Activated CD4-positive, alpha-beta T cell treated with anti-CD3 and anti-CD28 coated beads for 36 hours (primary cell): ENCODE results near the gene PEX10. TPM values are rescaled to one million over a fixed set of nuclear protein-coding genes. Genes with fewer than 3 reads are reported as not detected.

ENCODE experiments used
- ATAC-seq: fragments of 200-7000 bp; cut with Tn5 transposase; one replicate; pipeline ENCODE4 v1.10.0; 2021; ENCODE audit warnings: mild to moderate bottlenecking, moderate library complexity
- CTCF ChIA-PET: fragments of 350-600 bp; sonication (Branson Sonifier 250); formaldehyde crosslinking; loops from one replicate; lab custom pipeline; 2021; ENCODE audit warnings: antibody characterized with exemption; lab: Charles Lee
- POLR2A ChIA-PET: fragments of 350-600 bp; sonication (Branson Sonifier 250); formaldehyde crosslinking; loops from one replicate; lab custom pipeline; 2021; ENCODE audit warnings: antibody characterized with exemption, inconsistent platforms; lab: Charles Lee
- DNase-seq: peaks from one replicate; pipeline ENCODE4 v3.0.0-alpha.2; 2020
- H3K27ac Mint-ChIP-seq: one replicate; pipeline ENCODE4 v1.8.0; 2021; ENCODE audit warnings: mixed read lengths
- H3K27me3 Mint-ChIP-seq: one replicate; pipeline ENCODE4 v1.8.0; 2021; ENCODE audit warnings: mixed read lengths
- H3K36me3 Mint-ChIP-seq: one replicate; pipeline ENCODE4 v1.8.0; 2021; ENCODE audit warnings: low read depth, mixed read lengths
- H3K4me1 Mint-ChIP-seq: one replicate; pipeline ENCODE4 v1.8.0; 2021; ENCODE audit warnings: mixed read lengths
- H3K4me3 Mint-ChIP-seq: one replicate; pipeline ENCODE4 v1.8.0; 2021; ENCODE audit warnings: mild to moderate bottlenecking, moderate library complexity, mixed read lengths
- H3K9me3 Mint-ChIP-seq: one replicate; pipeline ENCODE4 v1.8.0; 2021; ENCODE audit warnings: low read depth, mixed read lengths
- intact Hi-C, 2 experiments: fragments of 100-400 bp; cut with DNase I in 1 of 2; cut with micrococcal nuclease in 1 of 2; formaldehyde crosslinking; loops; one replicate each; pipeline versions ENCODE4 v1.14.2 to v1.15.1; 2022 to 2024; cut with DNase I, micrococcal nuclease
- total RNA-seq, 2 experiments: library from RNA; stranded (reverse); gene quantifications; one replicate each; pipeline ENCODE4 v1.2.3, GENCODE V29; 2021

The PEX10 gene
- total RNA-seq, 2 experiments from 2014 or later: 15.1 to 17.7 TPM

DNA sequence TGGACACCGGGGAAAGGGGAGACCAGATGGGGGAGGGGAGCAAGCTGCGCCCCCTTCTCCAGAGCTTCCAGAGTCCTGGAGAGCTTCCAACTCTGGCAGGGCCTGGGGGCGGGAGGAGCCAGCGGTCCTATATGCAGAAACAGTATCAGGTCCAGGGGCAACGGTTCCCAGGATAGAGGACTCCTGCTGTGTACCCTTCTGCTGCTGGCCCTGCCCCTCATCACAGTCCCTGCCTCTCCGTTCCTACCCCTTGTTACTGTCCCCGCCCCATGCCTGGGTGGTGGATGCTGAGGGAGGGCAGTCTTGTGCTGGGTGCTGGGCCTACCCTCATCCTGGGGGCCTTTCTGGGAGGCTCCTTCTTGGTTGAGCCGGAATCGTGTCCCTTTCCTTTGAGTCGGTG, 19.2 kb upstream of the PEX10 start:
- POLR2A ChIA-PET: interaction anchor here (0.6 kb wide), 1 partner anchor 206 kb away, joined by 4 read pairs; no protein-coding TSS in a partner anchor
- Mint-ChIP-seq H3K27ac (no peak overlapping the region), H3K4me1 (no peaks in the 10 kb centered on the region), H3K27me3 (no peaks in the 10 kb centered on the region), H3K4me3 (no peak overlapping the region), H3K36me3 (no peaks in the 10 kb centered on the region), H3K9me3 (peaks cover 2% of the 10 kb centered on the region)
- CTCF ChIA-PET: interaction anchor here (1.1 kb wide), 2 partner anchors 11 to 257 kb away, joined by 3 read pairs; no protein-coding TSS in a partner anchor
- intact Hi-C loops: no loop called here
- DNase-seq (no peak), ATAC-seq (no peak)

DNA sequence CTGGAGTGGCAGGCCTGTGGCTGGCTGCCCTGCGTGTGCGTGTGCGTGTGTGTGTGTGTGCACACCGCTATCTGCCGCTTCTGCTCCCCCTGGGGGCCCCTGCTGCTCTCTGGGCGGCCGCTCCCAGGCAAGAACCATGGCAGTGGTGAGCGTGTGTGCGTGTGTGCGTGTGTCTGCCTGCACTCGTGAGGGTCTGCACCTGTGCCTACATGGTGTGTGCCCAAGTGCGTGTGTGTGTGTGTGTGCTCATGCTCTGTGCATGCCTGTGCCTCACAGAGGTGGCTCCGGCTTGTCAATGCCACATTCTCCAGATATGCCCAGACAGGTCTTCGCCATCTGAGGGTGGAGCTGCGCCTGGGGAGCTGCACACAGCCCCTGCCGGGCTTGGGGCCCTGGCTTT, 18.7 kb upstream of the PEX10 start:
- Mint-ChIP-seq H3K4me3 (no peak overlapping the region), H3K27ac (no peak overlapping the region), H3K27me3 (no peaks in the 10 kb centered on the region), H3K36me3 (no peaks in the 10 kb centered on the region), H3K4me1 (no peaks in the 10 kb centered on the region), H3K9me3 (peaks cover 2% of the 10 kb centered on the region)
- DNase-seq: no peak
- intact Hi-C loops: no loop called here
- ChIA-PET CTCF (interaction anchor here (1.1 kb wide), 2 partner anchors 11 to 257 kb away, joined by 3 read pairs; no protein-coding TSS in a partner anchor), POLR2A (interaction anchor here (0.6 to 0.7 kb wide), 2 partner anchors 95 to 206 kb away, joined by 3 to 4 read pairs; partner anchors contain the start of gene PANK4)
- ATAC-seq: no peak

DNA sequence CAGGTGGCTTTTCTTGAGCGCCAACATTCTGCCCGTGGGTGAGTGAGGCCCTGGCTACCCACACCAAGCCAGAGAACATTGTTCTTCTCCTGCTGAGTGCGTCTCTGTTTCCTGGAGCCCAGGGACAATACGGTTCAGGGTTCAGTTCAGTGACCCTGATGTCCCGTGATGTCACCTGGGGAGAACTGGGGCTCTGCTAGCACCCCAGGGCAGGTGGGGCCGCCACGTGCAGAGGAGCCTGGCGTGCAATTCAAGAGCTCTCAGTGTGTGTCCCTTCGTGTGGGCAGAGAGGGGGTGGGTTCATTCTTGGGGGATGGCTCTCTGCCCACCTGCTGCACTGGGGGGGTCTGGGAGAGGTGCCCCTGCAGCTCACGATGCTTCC, 18.2 kb upstream of the PEX10 start:
- H3K27ac Mint-ChIP-seq: no peak overlapping the region
- no peak overlapping the region for H3K4me3 Mint-ChIP-seq
- H3K4me1 Mint-ChIP-seq: no peaks in the 10 kb centered on the region
- ATAC-seq (no peak), DNase-seq (no peak)
- H3K9me3 Mint-ChIP-seq: peaks cover 2% of the 10 kb centered on the region
- CTCF ChIA-PET: interaction anchor here (1.1 kb wide), 2 partner anchors 12 to 256 kb away, joined by 3 read pairs; no protein-coding TSS in a partner anchor
- intact Hi-C loops: no loop called here
- no peaks in the 10 kb centered on the region for H3K27me3 Mint-ChIP-seq
- H3K36me3 Mint-ChIP-seq: no peaks in the 10 kb centered on the region
- POLR2A ChIA-PET: interaction anchor here (0.6 to 0.7 kb wide), 2 partner anchors 96 to 140 kb away, joined by 3 read pairs; partner anchors contain the start of gene PANK4

DNA sequence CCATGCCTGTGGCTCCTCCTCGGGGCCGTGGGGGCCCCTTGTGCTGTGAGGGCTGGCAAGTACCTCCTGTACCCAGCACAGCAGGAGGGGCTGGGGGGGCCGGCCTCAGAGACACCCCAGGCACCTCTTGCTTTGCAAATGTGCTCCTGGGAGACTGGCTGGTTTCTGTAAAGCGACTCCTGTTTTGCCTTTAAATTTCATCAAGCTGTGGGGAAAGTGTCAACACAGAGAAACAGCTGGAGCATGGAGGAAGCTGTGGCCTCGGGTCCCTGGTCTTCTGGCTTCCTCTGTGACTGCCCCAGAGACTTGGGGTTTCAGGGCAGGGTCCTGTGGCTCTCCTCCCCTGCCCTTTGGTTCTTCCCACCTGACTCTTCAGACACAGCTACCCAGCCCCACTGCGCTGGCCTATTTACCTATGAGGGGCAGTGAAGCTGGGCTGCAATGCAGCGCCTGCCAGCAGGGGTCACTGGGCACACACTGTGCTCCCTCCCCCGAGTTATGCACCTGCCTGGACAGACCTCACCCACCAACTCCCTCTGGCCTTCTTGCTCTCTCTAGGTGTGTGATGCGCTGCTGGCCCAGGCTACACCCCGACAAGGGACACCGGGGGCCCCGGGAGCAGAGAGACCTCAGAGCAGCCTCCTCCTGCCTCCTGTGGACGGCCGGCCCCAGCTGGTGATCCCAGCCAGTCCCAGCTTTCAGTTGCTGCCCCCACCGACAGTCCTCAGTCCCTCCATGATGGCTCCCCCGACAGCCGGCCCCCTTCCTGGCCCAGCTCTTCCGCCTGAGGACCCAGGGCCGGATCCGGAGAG, 17.6 kb upstream of the PEX10 start:
- Mint-ChIP-seq H3K27me3 (no peaks in the 10 kb centered on the region), H3K4me1 (no peaks in the 10 kb centered on the region), H3K27ac (no peak overlapping the region), H3K9me3 (peaks cover 2% of the 10 kb centered on the region), H3K36me3 (no peaks in the 10 kb centered on the region), H3K4me3 (no peak overlapping the region)
- ChIA-PET CTCF (interaction anchor here (0.6 to 1.1 kb wide), 4 partner anchors 33 to 255 kb away, joined by 3 to 4 read pairs (median 3); no protein-coding TSS in a partner anchor), POLR2A (interaction anchor here (0.6 kb wide), 1 partner anchor 141 kb away, joined by 3 read pairs; no protein-coding TSS in a partner anchor)
- peak; percentile 44 for ATAC-seq
- peak; percentile 61 for DNase-seq
- intact Hi-C loops: loop anchor here in 1 of 2 experiments (5.0 kb wide), 1 partner anchor 347 kb away; no protein-coding TSS in a partner anchor

DNA sequence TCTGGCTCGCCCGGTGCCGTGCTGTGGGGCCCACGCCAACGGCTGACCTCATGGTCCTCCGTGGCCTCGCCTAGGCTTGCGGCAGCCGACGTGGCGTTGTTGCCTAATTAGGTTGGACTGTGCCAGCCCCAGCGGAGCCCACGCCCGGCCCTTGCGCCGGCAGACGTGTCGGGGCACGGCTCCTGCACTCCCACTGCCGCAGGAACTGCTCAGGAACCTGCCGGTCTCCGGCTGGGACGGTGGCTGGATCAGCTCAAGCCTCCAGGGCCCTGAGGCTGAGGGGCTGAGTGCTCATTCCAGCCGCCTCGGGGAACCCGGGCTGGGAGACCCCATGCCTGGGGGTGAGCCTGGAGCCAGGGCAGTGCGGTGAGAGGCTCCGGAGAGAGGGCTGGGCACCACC, 16.1 kb upstream of the PEX10 start:
- CTCF ChIA-PET: no interaction called here
- ATAC-seq (no peak), DNase-seq (no peak)
- H3K36me3 Mint-ChIP-seq: no peaks in the 10 kb centered on the region
- intact Hi-C loops: loop anchor here in 1 of 2 experiments (5.0 kb wide), 1 partner anchor 349 kb away; no protein-coding TSS in a partner anchor
- peaks cover 2% of the 10 kb centered on the region for H3K9me3 Mint-ChIP-seq
- POLR2A ChIA-PET: no interaction called here
- no peak overlapping the region for H3K4me3 Mint-ChIP-seq
- no peaks in the 10 kb centered on the region for H3K27me3 Mint-ChIP-seq
- no peak overlapping the region for H3K27ac Mint-ChIP-seq
- no peaks in the 10 kb centered on the region for H3K4me1 Mint-ChIP-seq

DNA sequence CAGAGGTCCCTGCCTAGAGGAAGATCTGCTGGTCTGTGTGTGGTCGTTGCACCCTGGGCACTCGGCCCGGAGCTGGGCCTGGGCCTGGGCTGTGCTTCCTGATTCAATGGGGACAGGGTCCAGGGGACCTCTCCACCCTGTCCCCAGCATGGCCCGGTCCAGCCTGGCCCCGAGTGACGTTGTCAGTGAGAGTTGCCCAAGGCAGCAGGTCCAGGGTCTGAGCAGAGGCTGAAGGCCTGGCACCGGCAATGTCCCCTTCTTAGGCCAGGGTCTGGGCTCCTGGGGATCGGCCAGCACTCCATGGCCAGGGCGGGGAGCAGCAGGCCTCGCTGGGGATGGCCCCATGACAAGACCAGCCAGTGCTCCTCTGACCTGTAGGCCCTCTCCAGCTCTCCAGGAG, 15.6 kb upstream of the PEX10 start:
- no peaks in the 10 kb centered on the region for H3K4me1 Mint-ChIP-seq
- DNase-seq (no peak), ATAC-seq (no peak)
- H3K36me3 Mint-ChIP-seq: no peaks in the 10 kb centered on the region
- H3K27ac Mint-ChIP-seq: no peak overlapping the region
- H3K4me3 Mint-ChIP-seq: no peak overlapping the region
- peaks cover 5% of the 10 kb centered on the region for H3K9me3 Mint-ChIP-seq
- H3K27me3 Mint-ChIP-seq: no peaks in the 10 kb centered on the region
- CTCF ChIA-PET: no interaction called here
- intact Hi-C loops: loop anchor here in 1 of 2 experiments (5.0 kb wide), 1 partner anchor 349 kb away; no protein-coding TSS in a partner anchor
- POLR2A ChIA-PET: no interaction called here

DNA sequence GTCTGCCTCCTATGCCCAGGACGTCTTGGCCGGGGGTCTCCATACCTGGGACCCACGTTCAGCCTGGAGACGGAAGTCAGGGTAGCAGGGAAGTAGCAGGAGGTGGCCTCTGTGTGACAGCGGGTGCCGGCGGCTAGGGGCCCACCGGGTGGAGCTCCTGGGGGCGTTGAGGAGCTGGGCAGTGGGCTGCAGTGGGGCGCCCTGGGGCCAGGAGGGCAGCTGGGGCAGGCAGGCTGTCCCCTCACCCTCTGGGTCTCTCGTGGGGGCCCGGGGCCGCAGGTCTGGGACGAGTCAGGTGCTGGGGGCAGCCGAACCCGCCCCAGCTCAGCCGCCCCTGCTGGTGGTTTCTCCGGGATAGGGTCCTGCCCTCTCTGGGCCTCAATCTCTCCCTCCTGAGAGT, 14.7 kb upstream of the PEX10 start:
- no peaks in the 10 kb centered on the region for H3K36me3 Mint-ChIP-seq
- H3K27me3 Mint-ChIP-seq: no peaks in the 10 kb centered on the region
- POLR2A ChIA-PET: no interaction called here
- ATAC-seq (no peak), DNase-seq (no peak)
- H3K4me1 Mint-ChIP-seq: no peaks in the 10 kb centered on the region
- H3K4me3 Mint-ChIP-seq: no peak overlapping the region
- CTCF ChIA-PET: no interaction called here
- no peak overlapping the region for H3K27ac Mint-ChIP-seq
- intact Hi-C loops: loop anchor here in 1 of 2 experiments (5.0 kb wide), 1 partner anchor 350 kb away; no protein-coding TSS in a partner anchor
- peaks cover 5% of the 10 kb centered on the region for H3K9me3 Mint-ChIP-seq

DNA sequence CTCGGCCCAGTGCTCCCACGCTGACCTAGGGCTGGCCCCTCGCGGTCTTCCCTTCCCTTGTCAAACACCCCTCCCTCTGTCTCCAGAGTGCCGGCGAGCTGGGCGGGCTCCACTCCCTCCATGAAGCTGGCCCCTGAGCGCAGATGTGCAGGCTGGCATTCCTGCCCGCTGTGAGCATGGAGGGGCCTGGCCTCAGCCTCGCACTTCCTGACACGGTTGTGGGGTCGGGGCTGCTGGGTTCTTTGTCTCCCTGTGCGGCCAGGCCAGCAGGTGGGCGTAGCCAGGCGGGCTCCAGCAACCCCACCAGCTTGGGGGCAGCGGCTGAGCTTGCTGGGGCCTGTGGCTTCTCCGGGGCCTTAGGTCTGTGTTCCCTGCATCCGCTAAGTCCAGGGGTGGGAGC, 14.2 kb upstream of the PEX10 start:
- ATAC-seq (no peak), DNase-seq (no peak)
- POLR2A ChIA-PET: no interaction called here
- CTCF ChIA-PET: interaction anchor here (0.6 kb wide), 1 partner anchor 971 kb away, joined by 3 read pairs; no protein-coding TSS in a partner anchor
- Mint-ChIP-seq H3K27me3 (no peaks in the 10 kb centered on the region), H3K4me3 (no peak overlapping the region), H3K27ac (no peak overlapping the region), H3K4me1 (no peaks in the 10 kb centered on the region), H3K9me3 (peaks cover 5% of the 10 kb centered on the region), H3K36me3 (no peaks in the 10 kb centered on the region)
- intact Hi-C loops: loop anchor here in 1 of 2 experiments (5.0 kb wide), 1 partner anchor 351 kb away; no protein-coding TSS in a partner anchor

DNA sequence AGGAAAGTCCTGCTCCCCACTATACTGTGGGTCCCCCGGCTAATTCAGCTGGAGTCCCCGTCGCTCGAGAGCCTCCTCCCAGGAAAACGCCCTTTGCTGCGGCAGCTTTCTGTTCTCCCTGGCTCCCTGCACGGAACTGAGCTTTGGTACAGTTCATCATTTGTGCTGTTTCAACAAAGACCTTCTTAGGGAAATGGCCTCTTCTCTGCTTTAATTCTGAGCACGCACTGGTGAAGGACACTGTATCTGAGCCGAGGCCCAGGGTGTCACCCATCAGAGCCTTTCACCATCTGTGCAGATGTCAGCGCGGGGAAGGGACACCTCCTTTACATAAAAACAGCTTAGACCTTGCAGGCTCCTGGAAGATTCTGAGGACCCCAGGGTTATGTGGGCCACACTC, 13.5 kb upstream of the PEX10 start:
- no peak for DNase-seq
- Mint-ChIP-seq H3K27me3 (no peaks in the 10 kb centered on the region), H3K4me1 (no peaks in the 10 kb centered on the region), H3K4me3 (no peak overlapping the region), H3K9me3 (peaks cover 5% of the 10 kb centered on the region), H3K36me3 (no peaks in the 10 kb centered on the region), H3K27ac (no peak overlapping the region)
- intact Hi-C loops: loop anchor here in 1 of 2 experiments (5.0 kb wide), 1 partner anchor 351 kb away; no protein-coding TSS in a partner anchor
- ChIA-PET CTCF (interaction anchor here (0.6 kb wide), 2 partner anchors 18 to 972 kb away, joined by 3 read pairs; no protein-coding TSS in a partner anchor), POLR2A (no interaction called here)
- no peak for ATAC-seq

DNA sequence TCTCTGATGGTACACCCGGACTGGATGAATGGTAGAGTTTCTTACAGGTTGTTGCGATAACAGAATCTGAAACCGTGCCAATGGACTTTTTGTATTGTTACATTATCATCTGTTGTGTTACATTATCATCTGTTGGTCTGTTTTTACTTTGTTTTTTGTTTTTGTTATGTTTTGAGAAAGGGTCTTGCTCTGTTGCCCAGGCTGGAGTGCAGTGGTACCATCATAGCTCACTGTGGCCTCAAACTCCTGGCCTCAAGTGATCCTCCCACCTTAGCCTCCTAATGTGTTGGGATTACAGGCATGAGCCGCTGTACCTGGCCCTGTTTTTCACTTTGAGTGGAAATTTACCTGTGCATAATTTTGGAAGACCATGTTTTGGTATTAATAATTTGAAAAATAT, 10.2 kb upstream of the PEX10 start:
- no peak for ATAC-seq
- H3K4me3 Mint-ChIP-seq: no peak overlapping the region
- H3K9me3 Mint-ChIP-seq: peaks cover 4% of the 10 kb centered on the region
- H3K36me3 Mint-ChIP-seq: no peaks in the 10 kb centered on the region
- no peak overlapping the region for H3K27ac Mint-ChIP-seq
- no peaks in the 10 kb centered on the region for H3K27me3 Mint-ChIP-seq
- DNase-seq: no peak
- H3K4me1 Mint-ChIP-seq: no peaks in the 10 kb centered on the region
- CTCF ChIA-PET: interaction anchor here (0.9 kb wide), 1 partner anchor 330 kb away, joined by 5 read pairs; no protein-coding TSS in a partner anchor
- POLR2A ChIA-PET: no interaction called here
- intact Hi-C loops: no loop called here

DNA sequence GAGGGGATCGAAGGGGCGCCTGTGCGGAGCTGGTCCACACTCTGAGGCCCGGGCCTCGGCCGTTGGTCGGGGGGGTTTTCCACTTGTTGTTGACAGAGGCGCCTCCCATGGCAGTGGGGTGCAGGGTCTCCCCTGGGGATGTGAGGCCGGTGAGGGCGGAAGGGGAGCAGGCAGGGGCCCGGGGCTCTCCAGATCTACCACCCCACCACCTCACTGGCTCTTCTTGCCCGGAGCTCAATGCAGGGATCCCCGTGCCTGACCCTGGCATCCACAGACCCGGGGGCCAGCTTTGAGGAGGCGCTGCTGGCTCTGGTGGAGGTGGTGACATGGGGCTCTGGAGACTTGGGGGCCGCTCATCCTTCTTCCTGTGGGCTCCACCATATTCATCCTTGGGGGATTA, 7.1 kb upstream of the PEX10 start:
- Mint-ChIP-seq H3K27me3 (no peaks in the 10 kb centered on the region), H3K4me3 (no peak overlapping the region), H3K36me3 (no peaks in the 10 kb centered on the region), H3K4me1 (peaks cover 26% of the 10 kb centered on the region), H3K9me3 (peaks cover 4% of the 10 kb centered on the region), H3K27ac (no peak overlapping the region)
- POLR2A ChIA-PET: interaction anchor here (0.6 kb wide), 1 partner anchor 84 kb away, joined by 3 read pairs; no protein-coding TSS in a partner anchor
- no peak for DNase-seq
- CTCF ChIA-PET: interaction anchor here (0.7 kb wide), 1 partner anchor 227 kb away, joined by 3 read pairs; no protein-coding TSS in a partner anchor
- ATAC-seq: no peak
- intact Hi-C loops: no loop called here
